Activated T-helper 9 cell treated with anti-CD3 and anti-CD28 coated beads, Interleukin-2, amount 50 U/mL, for 16 hours (primary cell): ENCODE results near the gene SYTL3.
"Not testable (repeated sequence)": the region's sequence is repeated elsewhere in the genome, so short reads cannot be mapped to it uniquely, and the experiment has no call there.

ENCODE experiments used
- DNase-seq: peaks from one replicate; pipeline ENCODE4 v3.0.0-alpha.2; 2020; ENCODE audit warnings: low read depth

The SYTL3 gene

DNA sequence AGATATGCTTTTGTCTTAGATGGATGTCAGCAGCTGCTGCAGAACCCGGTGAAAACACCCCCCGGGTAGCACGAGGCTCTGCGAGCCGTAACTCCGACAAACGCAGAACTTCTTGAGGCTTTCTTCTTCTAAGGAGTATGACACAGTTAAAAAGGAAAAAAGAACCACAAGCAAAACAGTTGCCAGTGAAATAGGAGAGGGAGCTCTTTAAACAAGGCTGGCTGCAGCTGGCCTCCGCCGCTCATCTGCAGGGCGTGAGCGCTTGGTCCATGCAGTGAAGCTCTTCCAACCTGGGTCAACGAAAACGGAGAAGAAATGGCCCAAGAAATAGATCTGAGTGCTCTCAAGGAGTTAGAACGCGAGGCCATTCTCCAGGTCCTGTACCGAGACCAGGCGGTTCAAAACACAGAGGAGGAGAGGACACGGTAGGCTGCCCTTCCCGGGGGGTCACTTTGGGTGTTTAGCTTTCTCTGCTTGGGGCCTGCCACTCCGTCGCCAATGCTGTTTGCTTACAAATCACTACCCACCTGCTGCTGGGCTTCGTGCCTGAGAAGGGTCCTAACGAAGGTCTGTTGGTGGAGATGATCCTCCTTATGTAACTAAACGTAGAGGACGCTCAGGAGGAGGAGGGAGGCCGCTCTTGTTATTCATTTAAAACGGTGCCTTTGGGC lies 13.2 kb downstream of the SYTL3 start:
- no peak for DNase-seq

DNA sequence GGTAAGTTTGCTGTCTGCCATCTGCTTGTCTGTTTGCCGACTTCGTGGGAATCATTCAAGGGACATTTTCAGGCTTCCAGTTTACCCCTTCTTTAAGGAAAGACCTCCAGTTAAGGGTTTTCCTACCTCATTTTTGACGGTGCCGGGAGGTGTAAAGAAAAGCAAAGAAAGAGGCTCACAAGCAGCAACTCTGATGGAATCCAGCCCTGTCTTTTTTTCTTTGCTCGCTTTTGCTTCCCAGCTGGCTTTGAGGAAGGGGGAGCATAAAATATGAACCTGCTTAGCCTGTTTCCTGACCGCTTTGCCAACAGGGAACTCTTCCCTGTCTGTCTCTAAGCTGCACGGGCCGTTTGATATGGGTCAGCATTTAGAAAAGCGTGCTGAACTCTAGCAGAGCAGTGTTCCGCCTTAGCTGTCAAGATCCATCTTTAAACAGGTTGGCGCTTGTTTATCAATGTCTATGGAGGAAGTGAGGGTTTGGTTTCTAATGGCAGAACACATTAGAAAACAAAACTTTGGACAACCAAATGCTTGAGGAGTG lies 13.8 kb downstream of the SYTL3 start:
- DNase-seq: no peak

DNA sequence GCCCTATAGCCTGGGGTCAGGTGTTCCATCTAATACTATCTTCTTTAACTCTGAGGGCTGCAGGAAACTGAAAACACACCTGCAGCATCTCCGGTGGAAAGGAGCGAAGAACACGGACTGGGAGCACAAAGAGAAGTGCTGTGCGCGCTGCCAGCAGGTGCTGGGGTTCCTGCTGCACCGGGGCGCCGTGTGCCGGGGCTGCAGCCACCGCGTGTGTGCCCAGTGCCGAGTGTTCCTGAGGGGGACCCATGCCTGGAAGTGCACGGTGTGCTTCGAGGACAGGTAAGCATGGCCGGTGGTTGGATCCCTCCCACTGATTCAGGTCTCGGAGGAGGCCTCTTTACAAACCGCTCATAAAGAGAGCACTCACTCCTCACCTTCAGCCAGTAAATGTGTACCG lies 15.5 kb downstream of the SYTL3 start:
- DNase-seq: no peak

DNA sequence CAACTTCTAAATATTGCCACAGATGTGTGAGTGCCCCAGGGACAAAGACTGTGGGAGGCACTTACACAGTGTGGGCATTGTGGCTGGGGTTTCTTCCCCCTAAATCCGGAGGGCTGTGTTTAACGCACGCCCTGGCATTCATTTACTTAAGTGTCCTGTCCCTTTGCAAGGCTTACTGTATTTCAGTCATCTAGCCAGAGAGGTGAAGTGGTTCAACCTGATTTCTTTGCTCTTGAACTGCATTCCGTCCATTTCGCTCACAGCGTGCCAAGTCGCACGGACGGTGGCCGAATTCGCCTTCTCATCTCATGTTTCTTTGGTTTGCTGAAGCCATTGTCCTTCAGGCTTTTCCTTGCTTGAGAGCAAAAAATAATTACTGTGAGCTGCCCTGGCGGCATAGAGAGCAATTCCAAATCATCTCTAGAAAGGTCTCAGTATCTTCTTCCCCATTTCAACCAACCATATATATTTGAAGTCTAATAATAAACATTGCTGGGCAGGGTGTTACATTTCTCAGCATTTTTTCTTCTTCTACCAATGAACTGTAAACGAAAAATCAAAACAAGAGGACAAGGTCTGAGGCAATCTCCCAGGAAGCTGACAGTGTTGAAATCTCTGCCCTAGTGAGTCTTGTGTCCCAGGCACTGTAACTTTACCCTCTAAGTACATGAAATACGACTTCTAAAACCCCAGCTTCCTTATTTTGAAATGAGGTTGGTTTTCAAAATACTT lies 16.9 kb downstream of the SYTL3 start:
- no peak for DNase-seq

DNA sequence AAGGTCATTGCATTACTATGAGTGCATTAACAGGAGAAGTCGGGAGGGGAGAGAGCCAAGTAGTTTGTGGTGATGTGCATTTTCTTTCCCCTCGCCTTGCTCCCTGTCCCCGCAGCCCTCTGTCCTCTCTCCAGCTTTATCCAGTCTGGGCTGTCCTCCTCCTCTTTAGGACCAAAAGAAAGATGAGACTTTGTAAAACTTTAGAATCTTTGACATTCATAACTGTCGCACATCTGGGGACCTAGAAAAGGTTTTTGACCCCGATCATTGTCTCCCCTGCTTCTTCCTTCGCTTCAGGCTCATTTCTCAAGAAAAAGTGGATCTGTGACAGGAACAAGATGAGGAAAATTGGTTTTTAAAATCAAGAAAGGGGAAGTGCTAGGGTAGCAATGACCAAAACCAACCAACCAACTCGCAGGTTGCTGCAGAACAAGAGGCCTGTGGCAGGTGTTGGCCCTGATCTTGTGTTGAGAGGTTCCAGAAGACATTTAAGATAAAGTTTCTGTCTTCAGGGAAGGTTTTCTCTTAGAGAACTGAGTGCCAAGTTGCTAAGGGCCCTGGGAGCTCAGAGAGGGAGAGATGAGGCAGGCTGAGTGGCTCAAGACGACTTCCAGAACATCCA lies 17.6 kb downstream of the SYTL3 start:
- DNase-seq: no peak

DNA sequence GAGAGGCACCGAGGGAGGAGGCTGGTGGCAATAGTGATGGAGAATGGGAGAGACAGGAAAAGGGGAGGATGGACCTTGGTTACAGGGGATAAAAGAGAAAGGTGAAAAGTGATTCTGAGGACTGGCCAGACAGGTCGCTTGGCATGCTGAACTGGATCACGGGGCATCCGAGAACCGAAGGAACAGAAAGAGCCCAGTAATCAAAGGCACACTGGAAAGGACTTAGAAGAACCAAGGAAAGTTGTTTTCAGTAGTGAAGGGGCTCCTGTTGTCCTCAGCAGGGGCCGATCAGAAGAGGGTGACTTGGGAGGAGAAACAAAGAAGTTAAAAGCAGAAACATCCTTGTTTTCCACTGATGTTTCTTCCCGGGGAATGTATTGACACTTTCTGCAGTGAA lies 18.9 kb downstream of the SYTL3 start:
- no peak for DNase-seq

DNA sequence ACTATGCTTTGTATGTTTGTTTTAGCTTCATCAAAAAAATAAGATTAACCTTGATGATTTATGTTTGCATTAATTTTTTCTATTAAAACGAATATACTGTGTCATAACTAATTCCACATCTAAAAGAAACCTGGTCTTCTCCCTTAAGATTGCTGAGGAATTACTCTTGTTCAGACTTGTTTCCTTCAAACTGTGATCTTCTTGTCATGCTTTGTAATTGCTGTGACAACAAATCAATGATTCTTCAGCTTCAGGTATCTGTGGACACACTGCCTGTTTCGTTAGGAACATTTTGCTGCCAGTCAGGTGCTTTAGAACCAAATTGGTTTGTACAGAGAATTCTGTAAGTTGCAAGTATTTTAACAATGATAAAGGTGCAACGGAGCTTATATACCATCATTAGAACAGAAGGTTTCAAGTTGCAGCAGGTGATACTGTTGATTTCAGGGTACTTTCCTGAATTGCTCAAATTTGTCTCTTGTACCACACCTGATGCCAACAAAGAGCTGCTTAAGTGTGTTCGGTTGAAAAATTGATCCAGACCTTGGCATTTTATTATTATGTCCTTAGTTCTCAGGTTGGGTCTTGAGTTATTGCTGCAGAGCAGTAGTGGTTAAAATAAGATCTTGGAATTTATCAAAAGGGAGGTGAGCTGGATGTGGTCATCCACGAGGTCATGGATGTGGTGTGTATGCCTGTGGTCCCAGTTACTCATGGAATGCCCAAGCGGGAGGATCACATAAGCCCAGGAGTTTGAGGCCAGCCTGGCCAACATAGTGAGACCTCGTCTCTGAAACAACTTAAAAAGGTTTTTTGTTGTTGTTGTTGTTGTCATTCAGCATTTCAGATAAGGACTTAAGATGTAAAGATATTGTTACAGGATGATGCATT lies 19.5 kb downstream of the SYTL3 start:
- DNase-seq: no peak

DNA sequence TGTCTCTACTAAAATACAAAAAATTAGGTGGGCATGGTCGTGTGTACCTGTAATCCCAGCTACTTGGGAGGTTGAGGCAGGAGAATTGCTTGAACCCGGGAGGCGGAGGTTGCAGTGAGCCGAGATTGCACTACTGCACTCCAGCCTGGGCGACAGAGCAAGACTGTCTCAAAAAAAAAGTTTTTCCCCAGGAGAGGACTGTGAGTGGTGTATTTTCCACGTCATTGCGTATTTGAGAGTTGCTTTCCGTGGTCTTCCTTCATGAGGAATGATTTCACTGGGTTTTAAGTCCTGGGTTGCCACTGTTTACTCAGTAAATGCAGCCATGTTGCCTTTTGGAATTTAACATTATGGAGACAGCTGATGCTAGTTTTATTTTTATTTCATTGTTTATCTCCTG lies 22.3 kb downstream of the SYTL3 start:
- not testable (repeated sequence) for DNase-seq

- no peak for DNase-seq
These were observed 22.9 kb downstream of the SYTL3 start for GRCh38 chr6:158672726-158673125.

DNA sequence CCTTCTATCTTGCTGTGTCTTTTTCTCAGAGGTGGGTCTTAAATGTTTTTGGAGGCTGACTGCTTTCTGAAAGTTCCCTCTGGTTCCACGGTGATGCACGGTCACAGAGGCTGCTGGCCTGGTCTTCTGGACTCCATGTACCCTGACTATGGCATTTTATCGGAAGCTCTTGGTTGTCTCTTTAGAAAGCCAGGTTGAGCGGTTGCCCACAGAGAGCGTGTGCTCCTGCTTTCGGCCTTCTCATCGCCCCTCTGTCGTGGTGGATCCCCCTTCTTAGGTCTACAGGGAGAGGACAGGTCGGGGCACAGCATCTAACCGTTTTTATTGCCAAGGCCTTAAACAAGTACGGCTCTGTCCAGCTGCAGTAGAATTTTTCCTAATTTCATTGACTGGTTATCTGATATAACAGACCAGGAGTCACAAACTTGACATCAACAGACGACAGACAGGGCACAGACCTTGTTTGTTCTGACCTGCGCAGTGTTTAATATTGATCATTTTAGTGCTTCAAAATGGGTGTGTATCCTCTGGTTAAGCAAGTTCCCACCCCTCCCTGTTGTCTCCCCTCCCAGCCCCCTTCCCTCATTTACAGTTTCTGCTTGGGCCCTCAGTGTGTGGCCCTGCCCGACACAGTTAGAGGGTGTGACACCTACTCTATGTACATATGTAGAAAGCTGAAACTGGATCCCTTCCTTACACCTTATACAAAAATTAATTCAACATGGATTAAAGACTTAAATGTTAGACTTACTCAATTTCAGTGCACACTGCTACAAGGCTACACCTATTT lies 24.7 kb downstream of the SYTL3 start:
- no peak for DNase-seq

DNA sequence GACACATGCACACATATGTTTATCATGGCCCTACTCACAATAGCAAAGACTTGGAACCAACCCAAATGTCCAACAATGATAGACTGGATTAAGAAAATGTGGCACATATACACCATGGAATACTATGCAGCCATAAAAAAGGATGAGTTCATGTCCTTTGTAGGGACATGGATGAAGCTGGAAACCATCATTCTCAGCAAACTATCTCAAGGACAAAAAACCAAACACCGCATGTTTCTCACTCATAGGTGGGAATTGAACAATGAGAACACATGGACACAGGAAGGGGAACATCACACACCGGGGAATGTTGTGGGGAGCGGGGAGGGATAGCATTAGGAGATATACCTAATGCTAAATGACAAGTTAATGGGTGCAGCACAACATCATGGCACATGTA lies 27.2 kb downstream of the SYTL3 start:
- DNase-seq: not testable (repeated sequence)

DNA sequence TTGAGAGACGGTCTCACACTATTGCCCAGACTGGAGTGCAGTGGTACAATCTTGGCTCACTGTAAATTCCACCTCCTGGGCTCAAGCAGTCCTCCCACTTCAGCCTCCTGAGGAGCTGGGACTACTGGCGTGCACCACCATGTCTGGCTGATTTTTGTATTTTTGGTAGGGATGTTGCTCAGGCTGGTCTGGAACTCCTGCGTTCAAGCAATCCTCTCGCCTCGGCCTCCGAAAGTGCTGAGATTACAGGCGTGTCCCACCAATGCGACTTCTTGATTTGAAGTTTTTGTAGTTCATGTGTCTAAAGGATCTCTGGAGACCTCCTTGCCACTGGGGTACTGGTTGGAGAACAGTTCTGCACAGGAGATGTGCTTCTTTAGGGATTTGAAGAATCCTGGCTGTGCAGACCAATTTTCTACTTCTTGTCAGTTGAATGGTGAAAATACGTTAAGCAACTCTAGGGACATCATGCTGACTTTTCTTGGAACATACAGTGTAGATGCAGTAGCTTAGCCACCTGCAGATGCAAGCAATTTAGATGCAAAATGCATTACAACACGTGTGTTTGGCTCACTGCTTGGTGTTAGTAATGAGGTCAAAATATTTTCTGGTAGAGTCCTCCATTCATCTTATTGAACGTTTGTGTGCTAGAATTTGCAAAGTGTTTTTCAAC lies 28.2 kb downstream of the SYTL3 start:
- DNase-seq: no peak

DNA sequence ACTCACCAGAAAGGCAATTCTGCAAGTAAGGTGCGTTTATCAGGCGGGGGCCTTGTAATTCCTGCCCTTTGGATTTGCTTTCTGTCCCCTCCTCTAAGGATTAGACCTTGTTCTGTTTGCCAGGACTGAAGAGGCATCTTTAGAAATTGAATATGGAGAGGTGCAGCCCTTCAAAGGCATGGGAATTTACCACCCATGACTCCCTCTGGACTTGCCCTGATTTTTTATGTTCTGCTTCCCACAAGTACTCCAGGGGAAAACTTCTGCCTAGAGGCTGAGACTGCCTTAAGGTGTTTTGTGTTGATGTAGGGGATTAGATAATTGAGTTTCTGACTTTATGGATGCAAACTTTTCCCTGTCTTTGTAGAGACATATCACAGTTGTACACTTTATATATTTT lies 30.2 kb downstream of the SYTL3 start:
- DNase-seq: no peak

GRCh38 chr6:158680481-158680880 lies 30.6 kb downstream of the SYTL3 start:
- no peak for DNase-seq

GRCh38 chr6:158684311-158684710 lies 34.5 kb downstream of the SYTL3 start:
- no peak for DNase-seq

DNA sequence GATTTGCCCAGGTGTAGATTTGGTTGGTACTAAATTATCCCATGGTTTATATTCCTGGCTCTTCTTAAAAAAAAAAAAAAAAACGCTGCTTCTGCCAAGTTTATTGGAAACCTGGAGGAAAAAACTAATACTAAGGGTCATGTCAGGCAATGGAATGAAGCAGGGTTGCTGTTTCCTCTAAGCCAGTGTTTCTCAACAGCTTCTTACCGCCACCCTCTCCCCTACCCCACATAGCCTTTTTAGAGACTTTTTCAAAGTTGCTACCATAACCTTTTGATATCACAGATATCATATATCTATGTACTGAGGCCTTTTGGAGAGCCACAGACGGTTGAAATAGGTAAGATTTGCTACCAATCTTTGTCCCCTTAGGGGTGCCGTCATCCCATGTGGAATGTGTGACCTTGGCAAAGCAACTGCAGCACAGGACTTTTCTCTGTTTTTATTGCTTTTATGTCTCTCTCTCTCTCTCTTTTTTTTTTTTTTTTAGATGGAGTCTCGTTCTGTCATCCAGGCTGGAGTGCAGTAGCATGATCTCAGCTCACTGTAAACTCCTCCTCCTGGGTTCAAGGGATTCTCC lies 35.0 kb downstream of the SYTL3 start:
- no peak for DNase-seq

DNA sequence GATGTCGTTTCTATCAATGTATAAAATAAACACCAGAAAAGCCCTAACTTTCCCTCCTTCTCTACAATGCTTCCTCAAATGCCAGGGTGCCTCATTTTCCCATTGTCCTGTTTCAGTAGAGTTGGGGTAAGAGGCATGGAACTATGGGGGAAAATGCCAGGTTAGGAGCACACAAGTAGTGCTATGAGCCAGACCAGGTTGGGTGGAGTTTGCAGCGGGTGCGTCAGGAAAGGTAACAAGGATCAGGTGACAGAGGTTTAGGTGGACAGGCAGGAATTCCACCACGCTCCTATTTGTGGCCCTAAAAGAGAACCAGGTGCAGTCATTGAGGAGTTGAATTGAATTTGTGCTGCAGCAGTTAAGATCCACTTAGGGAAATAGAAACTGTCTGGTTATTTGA lies 36.5 kb downstream of the SYTL3 start:
- no peak for DNase-seq

DNA sequence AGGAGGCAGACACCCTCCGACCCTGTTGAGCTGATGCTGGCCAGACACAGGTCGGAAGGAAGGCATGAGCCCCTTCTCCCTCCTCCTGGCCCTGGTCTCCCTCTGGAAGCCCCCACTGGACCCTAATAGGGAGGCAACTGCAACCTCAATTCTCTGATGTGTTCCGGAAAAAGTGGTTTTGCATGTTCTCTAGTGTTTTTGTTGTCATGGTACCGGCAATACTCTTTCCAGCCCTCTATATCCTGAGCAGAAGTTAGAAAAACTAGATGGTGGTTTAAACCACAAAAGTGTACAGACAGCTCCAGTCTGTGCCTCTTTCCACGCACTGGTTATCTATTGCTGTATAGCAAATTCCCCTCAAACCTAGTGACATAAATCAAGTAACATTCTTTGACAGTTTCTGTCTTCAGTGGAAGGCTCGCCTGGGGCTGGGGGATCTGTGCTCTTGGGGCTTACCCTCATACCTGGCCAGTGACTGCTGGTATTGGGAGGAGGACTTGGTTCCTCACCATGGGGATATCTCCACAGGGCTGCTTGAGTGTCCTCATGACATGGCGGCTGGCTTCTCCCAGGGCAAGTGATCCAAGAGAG lies 37.0 kb downstream of the SYTL3 start:
- peak; percentile 7 for DNase-seq

- no peak for DNase-seq
These were observed 37.7 kb downstream of the SYTL3 start for GRCh38 chr6:158687506-158687905.

DNA sequence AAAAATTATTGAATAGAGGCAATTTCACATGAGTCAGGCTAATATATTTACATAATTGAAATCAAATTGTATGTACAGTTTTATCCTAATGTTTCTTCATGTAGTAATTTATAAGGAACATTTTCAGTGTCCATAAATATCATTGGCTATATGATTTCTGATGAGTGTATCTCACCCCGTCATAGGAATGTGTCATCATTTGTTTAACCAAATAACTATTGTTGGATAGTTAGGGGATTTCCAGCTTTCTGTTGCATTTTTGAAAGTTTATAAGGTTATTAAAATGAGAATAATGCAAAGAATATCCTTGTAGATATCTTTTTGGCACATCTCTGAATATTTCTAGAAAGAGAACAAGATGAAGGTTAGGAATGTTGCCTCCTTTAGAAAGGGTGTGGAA lies 39.0 kb downstream of the SYTL3 start:
- no peak for DNase-seq
